GM12878 (cell line): Measurements from ENCODE around the gene ANKRD44. TPM values are rescaled to one million over a fixed set of nuclear protein-coding genes. Genes with fewer than 3 reads are reported as not detected.

Source experiments
- ATAC-seq: fragments of 200-7000 bp; cut with Tn5 transposase; 3 replicates; pipeline ENCODE4 v1.9.1; 2020; ENCODE audit warnings: mild to moderate bottlenecking, moderate library complexity
- BruUV-seq: library from RNA; stranded (reverse); fragments of 400-500 nt; replicated peaks from 2 replicates; lab custom pipeline; 2021; lab: Mats Ljungman, UMichigan
- CTCF ChIA-PET: fragments of 300-600 bp; sonication (Branson Sonifier 250); formaldehyde crosslinking; extraction: SDS; loops from one replicate; lab custom pipeline; 2021; ENCODE audit warnings: inconsistent platforms; lab: Yijun Ruan, JAX
- POLR2A ChIA-PET: fragments of 350-600 bp; formaldehyde crosslinking; extraction: SDS; loops from one replicate; lab custom pipeline; 2021; ENCODE audit warnings: inconsistent platforms; lab: Charles Lee
- RAD21 ChIA-PET: fragments of 300-600 bp; sonication (Branson Sonifier 250); formaldehyde crosslinking; loops from one replicate; lab custom pipeline; 2023; ENCODE audit warnings: antibody characterized with exemption; ENCODE audit not compliant: unreplicated experiment; lab: Charles Lee
- SMC1A ChIA-PET: fragments of 300-600 bp; sonication (Branson Sonifier 250); formaldehyde crosslinking; loops from one replicate; lab custom pipeline; 2023; ENCODE audit not compliant: unreplicated experiment, uncharacterized antibody; lab: Charles Lee
- DNase-seq: peaks from one replicate; pipeline ENCODE4 v3.0.0-alpha.2; 2011; ENCODE audit warnings: low read depth, low spot score
- FAIRE-seq: peaks from 3 replicates; lab custom pipeline; 2011; peaks lifted over from hg19 to GRCh38; lab: Jason Lieb, UNC
- H2AFZ ChIP-seq: 2 replicates; pipeline ENCODE4 v1.6.0; 2011; ENCODE audit warnings: low read depth, low read length, control low read depth; ENCODE audit not compliant: control insufficient read depth
- H3K27ac ChIP-seq: 2 replicates; pipeline ENCODE4 v1.5.1; 2011; ENCODE audit warnings: control low read depth; ENCODE audit not compliant: control insufficient read depth, insufficient read depth
- H3K27me3 ChIP-seq, 2 experiments: replicated peaks in 1 of 2; 2 replicates each; pipeline versions ENCODE4 v1.6.0 to v1.6.1; 2011; ENCODE audit warnings: low read length in 1 of 2; ENCODE audit not compliant: control insufficient read depth in 2 of 2, insufficient read depth in 2 of 2
- H3K36me3 ChIP-seq, 2 experiments: 2 replicates each; pipeline ENCODE4 v1.5.1; 2011; ENCODE audit warnings: low read length in 1 of 2; ENCODE audit not compliant: control insufficient read depth in 2 of 2, insufficient read depth in 2 of 2
- H3K4me1 ChIP-seq: 2 replicates; pipeline ENCODE4 v1.6.1; 2011; ENCODE audit warnings: mild to moderate bottlenecking, low read length, moderate library complexity, mixed read lengths; ENCODE audit not compliant: control insufficient read depth, insufficient read depth
- H3K4me2 ChIP-seq: 2 replicates; pipeline ENCODE4 v1.6.0; 2011; ENCODE audit warnings: control low read depth; ENCODE audit not compliant: control insufficient read depth, insufficient read depth
- H3K4me3 ChIP-seq: fragments of 200-600 bp; sonication (generic); 2 replicates; pipeline ENCODE4 v1.5.1; 2016
- H3K79me2 ChIP-seq: 2 replicates; pipeline ENCODE4 v1.6.0; 2011; ENCODE audit warnings: low read length; ENCODE audit not compliant: control insufficient read depth, insufficient read depth
- H3K9ac ChIP-seq: 2 replicates; pipeline ENCODE4 v1.8.0; 2011; ENCODE audit warnings: low read length, control low read depth, mixed read lengths; ENCODE audit not compliant: control insufficient read depth, insufficient read depth
- H3K9me3 ChIP-seq: replicated peaks from 3 replicates; pipeline ENCODE4 v1.5.1; 2011; ENCODE audit warnings: mild to moderate bottlenecking, low read length; ENCODE audit not compliant: control insufficient read depth, insufficient read depth
- H4K20me1 ChIP-seq: 2 replicates; pipeline ENCODE4 v1.6.0; 2011; ENCODE audit not compliant: control insufficient read depth, insufficient read depth
- BCL3 ChIP-seq: IDR thresholded peaks from 2 replicates; pipeline ENCODE4 v1.6.1; 2011; ENCODE audit warnings: borderline replicate concordance, low read depth, mild to moderate bottlenecking, moderate library complexity, low read length; ENCODE audit not compliant: insufficient read depth, poor library complexity, severe bottlenecking
- BMI1 ChIP-seq: fragments of 450-650 bp; IDR thresholded peaks from 2 replicates; pipeline ENCODE4 v1.6.1; 2016; ENCODE audit warnings: mild to moderate bottlenecking, moderate library complexity, borderline replicate concordance
- DPF2 ChIP-seq: fragments of 450-650 bp; IDR thresholded peaks from 2 replicates; pipeline ENCODE4 v1.6.1; 2017; ENCODE audit warnings: mild to moderate bottlenecking
- FOS ChIP-seq: IDR thresholded peaks from 3 replicates; pipeline ENCODE4 v1.6.1; 2011; ENCODE audit warnings: borderline replicate concordance; ENCODE audit not compliant: insufficient read length; ENCODE audit errors: extremely low read depth
- HDAC2 ChIP-seq: fragments of 200-600 bp; sonication (generic); IDR thresholded peaks from 2 replicates; pipeline ENCODE4 v1.6.1; 2017
- HSF1 ChIP-seq: fragments of 150-350 bp; IDR thresholded peaks from 2 replicates; pipeline ENCODE4 v1.6.1; 2014; ENCODE audit warnings: mild to moderate bottlenecking, low read depth, low read length
- MTA3 ChIP-seq: IDR thresholded peaks from 2 replicates; pipeline ENCODE4 v1.6.1; 2012; ENCODE audit warnings: low read length, inconsistent platforms, borderline replicate concordance
- SIN3A ChIP-seq: IDR thresholded peaks from 2 replicates; pipeline ENCODE4 v1.6.1; 2012; ENCODE audit warnings: low read depth, low read length, improper control_type of control experiment
- SMAD1 ChIP-seq: fragments of 450-650 bp; IDR thresholded peaks from 2 replicates; pipeline ENCODE4 v1.6.1; 2018; ENCODE audit warnings: mild to moderate bottlenecking, low read depth; ENCODE audit not compliant: partially characterized antibody
- TCF3 ChIP-seq: IDR thresholded peaks from 2 replicates; pipeline ENCODE4 v1.6.1; 2012; ENCODE audit warnings: low read depth, mild to moderate bottlenecking, low read length, borderline replicate concordance; ENCODE audit not compliant: insufficient read depth
- ZBED1 ChIP-seq: IDR thresholded peaks from 2 replicates; pipeline ENCODE4 v1.6.1; 2016; ENCODE audit warnings: borderline replicate concordance
- ZNF217 ChIP-seq: fragments of 450-650 bp; IDR thresholded peaks from 2 replicates; pipeline ENCODE4 v1.6.1; 2017; ENCODE audit warnings: antibody characterized with exemption, mild to moderate bottlenecking
- WGBS: methylation state at CpG from one replicate; pipeline ENCODE4 v1.1.6; 2016; ENCODE audit warnings: low lambda C conversion rate; ENCODE audit not compliant: insufficient replicate concordance, insufficient coverage; ENCODE audit errors: missing lambda C conversion rate; 5-methylcytosine and 5-hydroxymethylcytosine counted together
- in situ Hi-C: fragments of 300-500 bp; cut with MboI; formaldehyde crosslinking; loops from 9 replicates; pipeline ENCODE4 v1.14.3; 2018; ENCODE audit warnings: mixed read lengths
- intact Hi-C: fragments of 100-400 bp; cut with micrococcal nuclease; formaldehyde crosslinking; loops from one replicate; pipeline ENCODE4 v1.14.2; 2022; ENCODE audit not compliant: unreplicated experiment
- polyA plus RNA-seq, 11 experiments: library from polyadenylated mRNA; depleted of rRNA in 4 of 11; unstranded in 6 of 11; stranded (reverse) in 5 of 11; fragments of >200 nt; fragmentation: Nextera tagmentation in 4 of 11; fragmentation: Illumina TruSeq in 1 of 11; extraction: Ambion mirVana in 4 of 11; extraction: Trizol in 1 of 11; gene quantifications; 1 replicate in 1 of 11; 2 replicates in 10 of 11; pipeline versions ENCODE4 v1.2.1 to v1.2.3, GENCODE V29; 2011 to 2016; ENCODE audit warnings: inconsistent platforms in 2 of 11, missing spikeins in 2 of 11, low read depth in 1 of 11
- total RNA-seq, 4 experiments: library from RNA; depleted of rRNA in 3 of 4; stranded (reverse); fragments of >200 nt in 3 of 4; fragmentation: Illumina TruSeq in 1 of 4; extraction: Trizol in 1 of 4; gene quantifications; 2 replicates each; pipeline versions ENCODE4 v1.2.1 to v1.2.3, GENCODE V29; 2013 to 2021

The ANKRD44 gene
- total and polyA plus RNA-seq, 10 of the 15 experiments (the other 5 are each of a cell fraction or from before 2014, with no cell fraction given) = 19.1 to 99.1 (median 59.6) TPM

GRCh38 chr2:196951973-196952372 lies 358.6 kb downstream of the ANKRD44 start:
- no peak for FAIRE-seq
- TF ChIP-seq BCL3 (no peak), SIN3A (no peak), HDAC2 (no peak), ZBED1 (no peak), FOS (no peak), MTA3 (no peak), DPF2 (no peak), ZNF217 (no peak), TCF3 (no peak), BMI1 (no peak), HSF1 (no peak), SMAD1 (no peak)
- intact Hi-C loops = no loop called here
- Histone ChIP-seq H3K4me2 (no peak overlapping the region), H3K79me2 (no peaks in the 10 kb centered on the region), H3K27me3 (no peaks in the 10 kb centered on the region), H3K4me1 (no peaks in the 10 kb centered on the region), H3K27ac (no peak overlapping the region), H3K4me3 (no peak overlapping the region), H2AFZ (no peak overlapping the region), H3K36me3 (no peaks in the 10 kb centered on the region; a peak in 1 of 4 replicates), H3K9ac (no peak overlapping the region), H3K9me3 (no peaks in the 10 kb centered on the region), H4K20me1 (no peaks in the 10 kb centered on the region)
- RAD21 ChIA-PET = no interaction called here
- no peak for DNase-seq
- SMC1A ChIA-PET = interaction anchor here (1.0 kb wide), 1 partner anchor 9 kb away, joined by 3 read pairs; no protein-coding TSS in a partner anchor
- CTCF ChIA-PET = no interaction called here
- WGBS = 68% methylated on average over 2 of the region's 2 CpGs
- in situ Hi-C loops = no loop called here
- ATAC-seq = no peak
- no TSS peak for BruUV-seq
- POLR2A ChIA-PET = no interaction called here
